HG03342 (cell line): ENCODE data around the gene CDKN2A.

ENCODE experiments used
- ATAC-seq: cut with Tn5 transposase; IDR thresholded peaks from one replicate; pipeline ENCODE4 v1.9.1; 2021; ENCODE audit warnings: mild to moderate bottlenecking, moderate library complexity; ENCODE audit not compliant: unreplicated experiment

Gene CDKN2A

GRCh38 chr9:22008384-22008716 lies 14.2 kb upstream of the CDKN2A start:
- no peak for ATAC-seq

GRCh38 chr9:22005702-22006606 lies 11.8 kb upstream of the CDKN2A start:
- no peak for ATAC-seq

GRCh38 chr9:22005021-22005701 lies 11.0 kb upstream of the CDKN2A start:
- no peak for ATAC-seq

- no peak for ATAC-seq
Measured at GRCh38 chr9:22002038-22002437, 7.8 kb upstream of the CDKN2A start.

GRCh38 chr9:21998026-21998425 lies 3.8 kb upstream of the CDKN2A start:
- no peak for ATAC-seq

GRCh38 chr9:21997480-21997879 lies 3.3 kb upstream of the CDKN2A start:
- ATAC-seq = no peak

GRCh38 chr9:21996858-21997257 lies 2.7 kb upstream of the CDKN2A start:
- no peak for ATAC-seq

- ATAC-seq = no peak
Measured at GRCh38 chr9:21996438-21996837, 2.2 kb upstream of the CDKN2A start.

- ATAC-seq = no peak
Measured at GRCh38 chr9:21995666-21996398, 1.6 kb upstream of the CDKN2A start.

- ATAC-seq = peak; percentile 89
Measured at GRCh38 chr9:21995006-21995665, 944 bp upstream of the CDKN2A start.

- peak; percentile 33 for ATAC-seq
Measured at GRCh38 chr9:21994556-21995005, 389 bp upstream of the CDKN2A start, which contains the start of gene CDKN2B-AS1. CDKN2B-AS1 (plus strand) TSS chr9:21994791.

GRCh38 chr9:21993007-21993406 lies 1.2 kb downstream of the CDKN2A start:
- no peak for ATAC-seq

- no peak for ATAC-seq
Measured at GRCh38 chr9:21991072-21991959, 2.9 kb downstream of the CDKN2A start.

GRCh38 chr9:21989440-21990189 lies 4.6 kb downstream of the CDKN2A start:
- no peak for ATAC-seq

GRCh38 chr9:21988056-21988990 lies 5.9 kb downstream of the CDKN2A start:
- ATAC-seq = no peak

- ATAC-seq = peak; percentile 70
Measured at GRCh38 chr9:21985964-21986667, 8.1 kb downstream of the CDKN2A start.

- ATAC-seq = no peak
Measured at GRCh38 chr9:21984101-21984500, 10.1 kb downstream of the CDKN2A start.

GRCh38 chr9:21983561-21983935 lies 10.6 kb downstream of the CDKN2A start:
- no peak for ATAC-seq
